ENCODE results near the gene TMCC3. TPM values are rescaled to one million over a fixed set of nuclear protein-coding genes. Genes with fewer than 3 reads are reported as not detected.

TMCC3 gene
- total RNA-seq, 2 donors from 2014 or later, result 2.5 to 4.2 TPM

- DNase-seq, result no peak
- no peaks in the 10 kb centered on the region for H3K27me3 Mint-ChIP-seq (ENCODE audit: insufficient read depth)
- Histone ChIP-seq H3K4me3 (ENCODE audit: low read length) (no peak overlapping the region), H3K4me1 (ENCODE audit: control insufficient read depth, insufficient read depth, low read length) (peaks cover 6% of the 10 kb centered on the region), H3K9me3 (ENCODE audit: control insufficient read depth, low read length) (no peaks in the 10 kb centered on the region), H3K27me3 (ENCODE audit: control insufficient read depth, insufficient read depth, low read length, poor library complexity, severe bottlenecking) (no peaks in the 10 kb centered on the region), H3K27ac (ENCODE audit: low read depth, low read length) (no peak overlapping the region), H3K36me3 (ENCODE audit: control insufficient read depth, insufficient read depth, low read length) (peaks cover 7% of the 10 kb centered on the region), H3K9ac (ENCODE audit: extremely low read depth, low read length, poor library complexity, severe bottlenecking) (no peak overlapping the region)
- WGBS, 2 experiments (ENCODE audit: insufficient coverage in 1 of 2, insufficient read length in 1 of 2), result 79 to 94% methylated on average over 3 of the region's 3 CpGs
- H3K4me1 Mint-ChIP-seq, result peaks cover 13% of the 10 kb centered on the region
- no peak overlapping the region for H3K27ac Mint-ChIP-seq
- H3K9me3 Mint-ChIP-seq, result no peaks in the 10 kb centered on the region
- H3K36me3 Mint-ChIP-seq (ENCODE audit: low read depth), result no peaks in the 10 kb centered on the region
- no peak overlapping the region for H3K4me3 Mint-ChIP-seq
- TF ChIP-seq CTCF (conservative IDR thresholded peaks at IDR 0.05), result no peak
Measured at GRCh38 chr12:94585626-94586025, 64.7 kb downstream of the TMCC3 start.

GRCh38 chr12:94584377-94584776, 66.0 kb downstream of the TMCC3 start:
- no peak for TF ChIP-seq CTCF (conservative IDR thresholded peaks at IDR 0.05)
- no peaks in the 10 kb centered on the region for H3K27me3 Mint-ChIP-seq (ENCODE audit: insufficient read depth)
- H3K4me1 Mint-ChIP-seq, result peaks cover 11% of the 10 kb centered on the region
- Histone ChIP-seq H3K27me3 (ENCODE audit: control insufficient read depth, insufficient read depth, low read length, poor library complexity, severe bottlenecking) (no peaks in the 10 kb centered on the region), H3K9ac (ENCODE audit: extremely low read depth, low read length, poor library complexity, severe bottlenecking) (no peak overlapping the region), H3K27ac (ENCODE audit: low read depth, low read length) (no peak overlapping the region), H3K36me3 (ENCODE audit: control insufficient read depth, insufficient read depth, low read length) (peaks cover 7% of the 10 kb centered on the region), H3K4me3 (ENCODE audit: low read length) (no peak overlapping the region), H3K9me3 (ENCODE audit: control insufficient read depth, low read length) (no peaks in the 10 kb centered on the region), H3K4me1 (ENCODE audit: control insufficient read depth, insufficient read depth, low read length) (peaks cover 4% of the 10 kb centered on the region)
- no peak overlapping the region for H3K27ac Mint-ChIP-seq
- H3K9me3 Mint-ChIP-seq, result no peaks in the 10 kb centered on the region
- no peak overlapping the region for H3K4me3 Mint-ChIP-seq
- DNase-seq, result no peak
- 67 to 76% methylated on average over 3 to 5 of the region's 5 CpGs for WGBS, 2 experiments (ENCODE audit: insufficient coverage in 1 of 2, insufficient read length in 1 of 2)
- no peaks in the 10 kb centered on the region for H3K36me3 Mint-ChIP-seq (ENCODE audit: low read depth)

- no peak overlapping the region for H3K27ac ChIP-seq (ENCODE audit: low read depth, low read length)
- no peaks in the 10 kb centered on the region for H3K4me1 ChIP-seq (ENCODE audit: control insufficient read depth, insufficient read depth, low read length)
- no peak for TF ChIP-seq CTCF (conservative IDR thresholded peaks at IDR 0.05)
- 91 to 94% methylated on average over 2 to 4 of the region's 5 CpGs for WGBS, 2 experiments (ENCODE audit: insufficient coverage in 1 of 2, insufficient read length in 1 of 2)
- Mint-ChIP-seq H3K36me3 (ENCODE audit: low read depth) (no peaks in the 10 kb centered on the region), H3K4me3 (no peak overlapping the region), H3K27me3 (ENCODE audit: insufficient read depth) (no peaks in the 10 kb centered on the region), H3K9me3 (no peaks in the 10 kb centered on the region), H3K4me1 (peaks cover 4% of the 10 kb centered on the region), H3K27ac (no peak overlapping the region)
- H3K9me3 ChIP-seq (ENCODE audit: control insufficient read depth, low read length), result no peaks in the 10 kb centered on the region
- H3K4me3 ChIP-seq (ENCODE audit: low read length), result no peak overlapping the region
- H3K9ac ChIP-seq (ENCODE audit: extremely low read depth, low read length, poor library complexity, severe bottlenecking), result no peak overlapping the region
- peaks cover 7% of the 10 kb centered on the region for H3K36me3 ChIP-seq (ENCODE audit: control insufficient read depth, insufficient read depth, low read length)
- no peaks in the 10 kb centered on the region for H3K27me3 ChIP-seq (ENCODE audit: control insufficient read depth, insufficient read depth, low read length, poor library complexity, severe bottlenecking)
- DNase-seq, result peak; percentile 55
Measured at GRCh38 chr12:94582591-94582990, 67.8 kb downstream of the TMCC3 start.

All from endodermal cell (in vitro differentiated cells).